Sigmoid colon (tissue), 7 donors: ENCODE data around the gene GRIN2D. TPM values are rescaled to one million over a fixed set of nuclear protein-coding genes. Genes with fewer than 3 reads are reported as not detected.

Experiments
- DNase-seq: peaks from one replicate; pipeline ENCODE4 v3.0.0-alpha.2; 2019
- H3K27ac ChIP-seq, 4 donors: fragments of 200-600 bp; sonication (generic); one replicate each; pipeline ENCODE4 v1.5.1; 2016 to 2019; ENCODE audit warnings: mild to moderate bottlenecking in 1 of 4
- H3K27me3 ChIP-seq, 3 donors: fragments of 200-600 bp; sonication (generic); one replicate each; pipeline ENCODE4 v1.5.1; 2019; ENCODE audit warnings: mild to moderate bottlenecking in 1 of 3
- H3K36me3 ChIP-seq, 4 donors: fragments of 200-600 bp; sonication (generic); one replicate each; pipeline ENCODE4 v1.5.1; 2016 to 2019
- H3K4me1 ChIP-seq, 4 donors: fragments of 200-600 bp; sonication (generic); one replicate each; pipeline ENCODE4 v1.5.1; 2017 to 2019
- H3K4me3 ChIP-seq, 4 donors: fragments of 200-600 bp; sonication (generic); one replicate each; pipeline ENCODE4 v1.5.1; 2017 to 2019; ENCODE audit warnings: mild to moderate bottlenecking in 2 of 4, moderate library complexity in 1 of 4
- H3K9me3 ChIP-seq, 4 donors: fragments of 200-600 bp in 3 of 4; sonication (generic) in 3 of 4; one replicate each; pipeline versions ENCODE4 v1.5.1 to v1.6.1; 2013 to 2019
- EP300 ChIP-seq, 4 donors: sonication (generic); formaldehyde crosslinking; IDR thresholded peaks; one replicate each; pipeline ENCODE4 v1.6.1; 2017; ENCODE audit warnings: antibody characterized with exemption in 4 of 4
- POLR2A ChIP-seq, 2 donors: fragments of 450-650 bp; IDR thresholded peaks; one replicate each; pipeline ENCODE4 v1.6.1; 2016; ENCODE audit warnings: antibody characterized with exemption in 2 of 2, mild to moderate bottlenecking in 2 of 2, moderate library complexity in 2 of 2
- POLR2AphosphoS5 ChIP-seq, 4 donors: sonication (generic); formaldehyde crosslinking; IDR thresholded peaks; one replicate each; pipeline ENCODE4 v1.6.1; 2017; ENCODE audit warnings: antibody characterized with exemption in 4 of 4
- WGBS, 2 donors: extraction: QIAGEN DNeasy Blood & Tissue Kit; methylation state at CpG; one replicate each; pipeline ENCODE4 v1.1.7; 2013; 5-methylcytosine and 5-hydroxymethylcytosine counted together
- intact Hi-C: fragments of 100-400 bp; cut with DNase I; formaldehyde crosslinking; loops from one replicate; pipeline ENCODE4 v1.15.1; 2023
- polyA plus RNA-seq, 3 donors: library from polyadenylated mRNA; stranded (reverse); fragments of 200-250 nt; gene quantifications; one replicate each; pipeline ENCODE4 v1.2.3, GENCODE V29; 2013
- total RNA-seq, 4 donors: library from RNA; depleted of rRNA; stranded (reverse); fragments of >200 nt; gene quantifications; one replicate each; pipeline ENCODE4 v1.1.0, GENCODE V29; 2016
- TF ChIP-seq, protein P1 (sequence below), 4 experiments: fragments of 450-650 bp in 3 of 4; fragments of 200-600 bp in 1 of 4; IDR thresholded peaks; one replicate each; pipeline ENCODE4 v1.5.1; 2016 to 2019; ENCODE audit warnings: antibody characterized with exemption in 4 of 4, mild to moderate bottlenecking in 3 of 4, moderate library complexity in 2 of 4
- donor health status: healthy with polysubstance abuse.
- donor health status: Bipolar disorder and iron deficiency.
- donor health status: healthy.

The GRIN2D gene
- total and polyA plus RNA-seq, 7 donors: under 0.01 to 0.36 (median 0.21) TPM; not detected in 3

DNA sequence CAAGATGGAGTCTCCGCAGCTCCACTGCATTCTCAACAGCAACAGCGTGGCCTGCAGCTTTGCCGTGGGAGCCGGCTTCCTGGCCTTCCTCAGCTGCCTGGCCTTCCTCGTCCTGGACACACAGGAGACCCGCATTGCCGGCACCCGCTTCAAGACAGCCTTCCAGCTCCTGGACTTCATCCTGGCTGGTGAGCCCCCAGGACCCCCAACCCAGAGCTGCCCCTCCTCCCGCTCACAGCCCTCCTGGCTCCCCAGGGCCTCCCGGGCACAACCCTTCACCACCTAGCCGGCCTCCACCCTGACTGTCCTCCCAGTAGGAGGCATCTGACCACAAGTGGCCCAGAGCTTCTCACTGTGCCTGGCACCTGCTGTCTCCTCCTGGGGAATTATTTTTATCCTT, 19.9 kb upstream of the GRIN2D start:
- no peak for DNase-seq
- H3K36me3 ChIP-seq: no peaks in the 10 kb centered on the region
- intact Hi-C loops: no loop called here
- TF ChIP-seq, protein P1, sequence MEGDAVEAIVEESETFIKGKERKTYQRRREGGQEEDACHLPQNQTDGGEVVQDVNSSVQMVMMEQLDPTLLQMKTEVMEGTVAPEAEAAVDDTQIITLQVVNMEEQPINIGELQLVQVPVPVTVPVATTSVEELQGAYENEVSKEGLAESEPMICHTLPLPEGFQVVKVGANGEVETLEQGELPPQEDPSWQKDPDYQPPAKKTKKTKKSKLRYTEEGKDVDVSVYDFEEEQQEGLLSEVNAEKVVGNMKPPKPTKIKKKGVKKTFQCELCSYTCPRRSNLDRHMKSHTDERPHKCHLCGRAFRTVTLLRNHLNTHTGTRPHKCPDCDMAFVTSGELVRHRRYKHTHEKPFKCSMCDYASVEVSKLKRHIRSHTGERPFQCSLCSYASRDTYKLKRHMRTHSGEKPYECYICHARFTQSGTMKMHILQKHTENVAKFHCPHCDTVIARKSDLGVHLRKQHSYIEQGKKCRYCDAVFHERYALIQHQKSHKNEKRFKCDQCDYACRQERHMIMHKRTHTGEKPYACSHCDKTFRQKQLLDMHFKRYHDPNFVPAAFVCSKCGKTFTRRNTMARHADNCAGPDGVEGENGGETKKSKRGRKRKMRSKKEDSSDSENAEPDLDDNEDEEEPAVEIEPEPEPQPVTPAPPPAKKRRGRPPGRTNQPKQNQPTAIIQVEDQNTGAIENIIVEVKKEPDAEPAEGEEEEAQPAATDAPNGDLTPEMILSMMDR (IDR thresholded peaks at IDR 0.05): no peak
- TF ChIP-seq EP300 (IDR thresholded peaks at IDR 0.05) (no peak), POLR2A (IDR thresholded peaks at IDR 0.05) (no peak), POLR2AphosphoS5 (IDR thresholded peaks at IDR 0.05) (no peak)
- no peaks in the 10 kb centered on the region for H3K4me1 ChIP-seq
- no peak overlapping the region for H3K4me3 ChIP-seq
- WGBS, 2 donors: 95% methylated on average over 11 of the region's 11 CpGs
- no peaks in the 10 kb centered on the region for H3K9me3 ChIP-seq
- H3K27ac ChIP-seq: no peak overlapping the region
- no peaks in the 10 kb centered on the region for H3K27me3 ChIP-seq

DNA sequence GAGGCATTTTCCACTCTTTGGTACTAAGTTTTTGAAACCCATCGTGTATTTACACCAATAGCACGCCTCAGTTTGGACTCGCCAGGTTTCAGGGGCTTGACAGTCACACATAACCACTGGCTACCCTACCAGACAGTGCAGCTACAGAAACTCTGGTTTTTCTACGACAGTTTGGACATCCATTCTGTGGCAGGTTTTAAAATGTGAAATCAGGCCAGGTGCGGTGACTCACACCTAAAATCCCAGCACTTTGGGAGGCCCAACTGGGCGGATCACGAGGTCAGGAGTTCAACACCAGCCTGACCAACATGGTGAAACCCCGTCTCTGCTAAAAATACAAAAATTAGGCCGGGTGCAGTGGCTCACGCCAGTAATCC, 15.3 kb upstream of the GRIN2D start:
- Histone ChIP-seq H3K9me3 (no peaks in the 10 kb centered on the region), H3K27ac (no peak overlapping the region), H3K4me3 (no peak overlapping the region), H3K36me3 (peaks cover 0 to 24% (median 6%) of the 10 kb centered on the region in 4 donors), H3K27me3 (no peaks in the 10 kb centered on the region), H3K4me1 (no peaks in the 10 kb centered on the region)
- TF ChIP-seq, protein P1 (IDR thresholded peaks at IDR 0.05): no peak
- TF ChIP-seq EP300 (IDR thresholded peaks at IDR 0.05): no peak
- WGBS, 2 donors: 89 to 92% methylated on average over 10 of the region's 10 CpGs
- intact Hi-C loops: no loop called here
- no peak for DNase-seq

DNA sequence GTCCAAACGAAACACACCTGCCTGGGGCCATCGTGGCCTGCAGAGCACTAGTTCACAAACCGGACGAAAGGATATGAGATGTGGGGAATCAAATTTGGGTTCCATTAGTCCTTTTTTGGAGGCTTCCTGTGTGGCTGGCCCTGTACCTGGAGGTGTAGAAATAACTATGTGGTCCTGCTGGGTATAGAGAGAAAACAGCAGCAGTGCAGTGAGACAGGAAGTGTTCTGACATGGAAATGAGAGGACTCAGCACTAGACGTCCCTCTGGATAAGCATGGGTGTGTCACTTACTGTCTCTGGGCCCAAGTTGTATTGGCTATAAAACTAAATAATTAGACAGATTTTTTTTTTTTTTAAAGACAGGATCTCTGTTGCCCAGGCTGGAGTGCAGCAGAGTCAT, 14.4 kb upstream of the GRIN2D start:
- DNase-seq: no peak
- H3K36me3 ChIP-seq: peaks cover 5 to 33% (median 15%) of the 10 kb centered on the region in 4 donors
- intact Hi-C loops: no loop called here

DNA sequence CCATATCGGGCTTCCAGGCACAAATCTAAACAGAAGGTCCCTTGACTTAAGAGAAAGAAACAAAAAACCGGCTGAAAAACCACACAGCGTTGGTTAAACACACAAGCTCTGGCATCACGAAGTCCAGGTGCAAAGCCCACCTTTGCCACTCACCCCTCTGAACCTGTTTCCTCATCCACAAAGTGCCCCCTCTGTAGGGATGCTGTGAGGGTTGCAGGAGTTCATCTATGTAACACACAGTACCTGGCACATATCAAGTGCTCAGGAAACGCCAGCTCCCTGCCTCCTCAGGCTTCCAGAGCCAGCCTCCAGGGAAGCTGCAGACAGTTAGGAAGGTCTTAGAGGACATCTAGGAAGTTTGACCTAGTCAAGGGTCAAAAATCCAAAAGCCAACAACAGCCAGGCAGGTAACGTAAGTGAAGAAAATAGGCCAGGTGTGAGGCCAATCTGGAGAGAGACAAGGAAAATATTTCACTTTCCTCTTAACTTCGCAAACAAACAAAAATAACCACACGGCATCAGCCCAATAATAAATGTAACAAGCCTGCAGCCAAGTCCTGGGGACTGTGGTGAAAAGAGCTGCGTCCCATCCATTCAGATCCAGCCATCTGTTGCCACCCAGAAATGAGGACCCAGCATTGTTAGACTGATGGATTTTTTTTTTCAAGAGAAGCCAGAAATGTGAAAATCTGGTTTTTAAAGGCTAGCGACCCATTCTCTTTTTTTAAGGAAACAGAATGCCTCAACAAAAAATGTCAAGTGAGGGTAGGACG, 12.1 kb upstream of the GRIN2D start:
- intact Hi-C loops: no loop called here
- no peak for TF ChIP-seq EP300 (IDR thresholded peaks at IDR 0.05)
- TF ChIP-seq, protein P1 (IDR thresholded peaks at IDR 0.05): no peak
- no peak for TF ChIP-seq POLR2AphosphoS5 (IDR thresholded peaks at IDR 0.05)
- no peak for TF ChIP-seq POLR2A (IDR thresholded peaks at IDR 0.05)
- H3K9me3 ChIP-seq: no peaks in the 10 kb centered on the region
- DNase-seq: no peak
- no peak overlapping the region for H3K27ac ChIP-seq
- H3K27me3 ChIP-seq: no peaks in the 10 kb centered on the region
- 85 to 92% methylated on average over 11 of the region's 11 CpGs for WGBS, 2 donors
- no peak overlapping the region for H3K4me3 ChIP-seq
- no peaks in the 10 kb centered on the region for H3K4me1 ChIP-seq
- H3K36me3 ChIP-seq: peaks cover 24 to 56% (median 33%) of the 10 kb centered on the region in 4 donors

More for the DNA sequence above, 14.4 kb upstream of the GRIN2D start:
- no peaks in the 10 kb centered on the region for H3K27me3 ChIP-seq
- no peaks in the 10 kb centered on the region for H3K9me3 ChIP-seq
- TF ChIP-seq EP300 (IDR thresholded peaks at IDR 0.05) (no peak), POLR2AphosphoS5 (IDR thresholded peaks at IDR 0.05) (no peak)
- H3K4me3 ChIP-seq: no peak overlapping the region
- H3K27ac ChIP-seq: no peak overlapping the region
- WGBS, 2 donors: 32 to 63% methylated on average over 5 of the region's 5 CpGs
- no peaks in the 10 kb centered on the region for H3K4me1 ChIP-seq

DNA sequence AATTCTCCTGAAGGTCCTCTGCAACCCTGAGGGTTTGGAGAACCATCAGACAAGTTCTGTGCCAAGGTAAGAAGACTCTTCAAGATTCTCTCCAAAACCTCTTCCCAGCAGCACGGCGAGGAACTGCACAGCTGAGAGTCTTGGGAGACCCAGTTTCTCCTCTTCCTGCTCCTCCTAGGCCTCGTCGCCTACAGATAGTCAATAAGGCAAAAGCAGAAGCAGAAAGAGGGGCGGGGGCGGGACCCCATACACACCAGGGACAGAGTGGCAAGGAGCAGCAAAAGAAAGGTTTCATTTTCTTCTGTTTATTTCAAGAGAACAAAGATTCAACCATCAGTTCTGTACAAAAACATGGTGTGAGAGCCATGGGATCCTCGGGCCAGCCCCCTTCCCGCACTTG, 11.2 kb upstream of the GRIN2D start:
- no peak overlapping the region for H3K27ac ChIP-seq
- TF ChIP-seq EP300 (IDR thresholded peaks at IDR 0.05) (no peak), POLR2A (IDR thresholded peaks at IDR 0.05) (no peak), POLR2AphosphoS5 (IDR thresholded peaks at IDR 0.05) (no peak)
- TF ChIP-seq, protein P1 (IDR thresholded peaks at IDR 0.05): no peak
- H3K27me3 ChIP-seq: no peaks in the 10 kb centered on the region
- WGBS, 2 donors: 91 to 95% methylated on average over 8 of the region's 8 CpGs
- no peak for DNase-seq
- H3K9me3 ChIP-seq: no peaks in the 10 kb centered on the region
- peaks cover 24 to 65% (median 40%) of the 10 kb centered on the region in 4 donors for H3K36me3 ChIP-seq
- intact Hi-C loops: no loop called here
- H3K4me3 ChIP-seq: no peak overlapping the region
- no peaks in the 10 kb centered on the region for H3K4me1 ChIP-seq
